Endothelial cell of umbilical vein (primary cell): ENCODE measurements around the gene ARHGAP22. TPM values are rescaled to one million over a fixed set of nuclear protein-coding genes. Genes with fewer than 3 reads are reported as not detected.

Experiments
- BruUV-seq: library from RNA; stranded (reverse); fragments of 400-500 nt; replicated peaks from 2 replicates; lab custom pipeline; 2021; lab: Mats Ljungman, UMichigan
- CTCF ChIA-PET: fragments of 300-600, 350-600 bp; sonication (Branson Sonifier 250); formaldehyde crosslinking; loops from one replicate; lab custom pipeline; 2021; ENCODE audit warnings: antibody characterized with exemption, inconsistent platforms; lab: Charles Lee
- POLR2A ChIA-PET: fragments of 300-600, 350-600 bp; sonication (Branson Sonifier 250); formaldehyde crosslinking; loops from one replicate; lab custom pipeline; 2021; ENCODE audit warnings: antibody characterized with exemption, inconsistent platforms; lab: Charles Lee
- DNase-seq: peaks from one replicate; pipeline ENCODE4 v3.0.0-alpha.2; 2011; ENCODE audit warnings: low read depth, low spot score
- FAIRE-seq: peaks from 2 replicates; lab custom pipeline; 2011; peaks lifted over from hg19 to GRCh38; lab: Jason Lieb, UNC
- H2AFZ ChIP-seq: 2 replicates; pipeline ENCODE4 v1.6.0; 2012; ENCODE audit warnings: low read depth, low read length, control low read depth, inconsistent platforms
- H3K27ac ChIP-seq: 2 replicates; pipeline ENCODE4 v1.5.1; 2011; ENCODE audit warnings: low read depth, mild to moderate bottlenecking, control low read depth, low read length, moderate library complexity; ENCODE audit not compliant: insufficient read depth
- H3K27me3 ChIP-seq, 2 experiments: 2 replicates each; pipeline versions ENCODE4 v1.6.0 to v1.6.1; 2011; ENCODE audit warnings: low read length in 2 of 2, mixed read lengths in 1 of 2; ENCODE audit not compliant: control insufficient read depth in 2 of 2, insufficient read depth in 2 of 2
- H3K36me3 ChIP-seq, 2 experiments: 2 replicates in 1 of 2; 3 replicates in 1 of 2; pipeline ENCODE4 v1.5.1; 2011; ENCODE audit warnings: low read length in 2 of 2, mild to moderate bottlenecking in 1 of 2, moderate library complexity in 1 of 2; ENCODE audit not compliant: control insufficient read depth in 2 of 2, insufficient read depth in 2 of 2; ENCODE audit errors: extremely low read depth in 1 of 2
- H3K4me1 ChIP-seq: 3 replicates; pipeline ENCODE4 v1.5.1; 2011; ENCODE audit warnings: mild to moderate bottlenecking, low read length; ENCODE audit not compliant: control insufficient read depth, insufficient read depth; ENCODE audit errors: extremely low read depth
- H3K4me2 ChIP-seq: 2 replicates; pipeline ENCODE4 v1.6.1; 2011; ENCODE audit warnings: low read length, control low read depth, mixed read lengths; ENCODE audit not compliant: insufficient read depth
- H3K4me3 ChIP-seq, 3 experiments: fragments of 200-600 bp in 1 of 3; sonication (generic), shearing (Covaris generic) in 1 of 3; replicated peaks in 1 of 3; 2 replicates each; pipeline ENCODE4 v1.5.1; 2011 to 2016; ENCODE audit warnings: control low read depth in 3 of 3, low read length in 3 of 3, mild to moderate bottlenecking in 2 of 3, inconsistent platforms in 1 of 3, low read depth in 1 of 3, moderate library complexity in 1 of 3; ENCODE audit not compliant: insufficient read depth in 1 of 3
- H3K79me2 ChIP-seq: 2 replicates; pipeline ENCODE4 v1.6.0; 2012; ENCODE audit warnings: low read length, inconsistent platforms; ENCODE audit not compliant: control insufficient read depth, insufficient read depth
- H3K9ac ChIP-seq: replicated peaks from 2 replicates; pipeline ENCODE3; 2011; ENCODE audit warnings: low read length, control low read depth; ENCODE audit not compliant: insufficient read depth; ENCODE audit errors: extremely low read depth
- H3K9me1 ChIP-seq: replicated peaks from 3 replicates; pipeline ENCODE4 v1.6.0; 2011; ENCODE audit warnings: mild to moderate bottlenecking, low read length; ENCODE audit not compliant: control insufficient read depth, insufficient read depth; ENCODE audit errors: extremely low read depth
- H3K9me3 ChIP-seq: replicated peaks from 2 replicates; pipeline ENCODE4 v1.5.1; 2012; ENCODE audit warnings: low read length, inconsistent platforms; ENCODE audit not compliant: control insufficient read depth, insufficient read depth
- H4K20me1 ChIP-seq: replicated peaks from 2 replicates; pipeline ENCODE3; 2011; ENCODE audit warnings: mild to moderate bottlenecking, low read length; ENCODE audit not compliant: control insufficient read depth, insufficient read depth; ENCODE audit errors: extremely low read depth
- EZH2 ChIP-seq: IDR thresholded peaks from 2 replicates; pipeline ENCODE4 v1.6.1; 2012; ENCODE audit warnings: borderline replicate concordance, low read depth, mild to moderate bottlenecking, moderate library complexity, low read length, inconsistent platforms; ENCODE audit not compliant: severe bottlenecking
- FOS ChIP-seq: IDR thresholded peaks from 2 replicates; pipeline ENCODE4 v1.6.1; 2011; ENCODE audit warnings: mild to moderate bottlenecking, low read length, moderate library complexity, borderline replicate concordance; ENCODE audit not compliant: insufficient read depth
- GATA2 ChIP-seq: IDR thresholded peaks from 2 replicates; pipeline ENCODE4 v1.7.0; 2011; ENCODE audit warnings: low read depth, mild to moderate bottlenecking, moderate library complexity, mixed read lengths, low read length; ENCODE audit not compliant: insufficient read length, insufficient read depth
- JUN ChIP-seq: IDR thresholded peaks from 2 replicates; pipeline ENCODE4 v1.6.1; 2011; ENCODE audit warnings: borderline replicate concordance, low read depth; ENCODE audit not compliant: insufficient read length, insufficient read depth
- MYC ChIP-seq: IDR thresholded peaks from one replicate; pipeline ENCODE4 v1.6.1; 2011; ENCODE audit warnings: mild to moderate bottlenecking, low read depth, low read length
- POLR2A ChIP-seq: IDR thresholded peaks from 2 replicates; pipeline ENCODE4 v1.6.1; 2012; ENCODE audit warnings: low read depth, mild to moderate bottlenecking, control low read depth, low read length
- POLR2AphosphoS5 ChIP-seq: IDR thresholded peaks from 2 replicates; pipeline ENCODE4 v1.6.1; 2012; ENCODE audit warnings: low read depth, mild to moderate bottlenecking, control low read depth, low read length, moderate library complexity; ENCODE audit not compliant: insufficient read depth
- dilution Hi-C: fragments of 300-500 bp; cut with MboI; formaldehyde crosslinking; loops from one replicate; pipeline ENCODE4 v1.15.0; 2019; ENCODE audit warnings: low sequenced_read_pairs; ENCODE audit not compliant: extremely low pct_ligation_motif_present
- intact Hi-C: fragments of 100-400 bp; cut with micrococcal nuclease; formaldehyde crosslinking; loops from one replicate; pipeline ENCODE4 v1.10.0; 2022
- polyA plus RNA-seq, 4 experiments: library from polyadenylated mRNA; depleted of rRNA in 3 of 4; stranded (reverse) in 3 of 4; unstranded in 1 of 4; fragments of >200 nt; gene quantifications; 2 replicates each; pipeline versions ENCODE4 v1.2.1 to v1.2.3, GENCODE V29; 2011 to 2012; ENCODE audit warnings: missing spikeins in 1 of 4
- total RNA-seq: library from RNA; stranded (reverse); gene quantifications from 2 replicates; pipeline ENCODE4 v1.2.3, GENCODE V29; 2021
- TF ChIP-seq, protein P1 (sequence below): IDR thresholded peaks from 2 replicates; pipeline ENCODE4 v1.6.1; 2011; ENCODE audit not compliant: insufficient read depth, insufficient read length
- TF ChIP-seq, protein P2 (sequence below), 2 donors: IDR thresholded peaks; 1 replicate in 1 of 2; 2 replicates in 1 of 2; pipeline ENCODE4 v1.5.1; 2011; ENCODE audit warnings: low read length in 2 of 2, mild to moderate bottlenecking in 2 of 2, moderate library complexity in 2 of 2, control low read depth in 1 of 2, inconsistent platforms in 1 of 2, low read depth in 1 of 2; ENCODE audit not compliant: insufficient read depth in 1 of 2; ENCODE audit errors: extremely low read depth in 1 of 2

ARHGAP22 gene
- total and polyA plus RNA-seq, 2 donors (not counting 3 experiments of a cell fraction or from before 2014, with no cell fraction given), result 8.6 to 50.3 TPM

- dilution Hi-C loops, result no loop called here
- H3K9ac ChIP-seq, result no peak overlapping the region
- TF ChIP-seq EZH2, result no peak
- TF ChIP-seq JUN, result no peak
- no peak for TF ChIP-seq GATA2
- no peak for TF ChIP-seq POLR2AphosphoS5
- no peak for TF ChIP-seq POLR2A
- no peak for TF ChIP-seq MYC
- no peak for TF ChIP-seq FOS
- TF ChIP-seq, protein P1, sequence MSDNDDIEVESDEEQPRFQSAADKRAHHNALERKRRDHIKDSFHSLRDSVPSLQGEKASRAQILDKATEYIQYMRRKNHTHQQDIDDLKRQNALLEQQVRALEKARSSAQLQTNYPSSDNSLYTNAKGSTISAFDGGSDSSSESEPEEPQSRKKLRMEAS, result no peak
- TF ChIP-seq, protein P2, sequence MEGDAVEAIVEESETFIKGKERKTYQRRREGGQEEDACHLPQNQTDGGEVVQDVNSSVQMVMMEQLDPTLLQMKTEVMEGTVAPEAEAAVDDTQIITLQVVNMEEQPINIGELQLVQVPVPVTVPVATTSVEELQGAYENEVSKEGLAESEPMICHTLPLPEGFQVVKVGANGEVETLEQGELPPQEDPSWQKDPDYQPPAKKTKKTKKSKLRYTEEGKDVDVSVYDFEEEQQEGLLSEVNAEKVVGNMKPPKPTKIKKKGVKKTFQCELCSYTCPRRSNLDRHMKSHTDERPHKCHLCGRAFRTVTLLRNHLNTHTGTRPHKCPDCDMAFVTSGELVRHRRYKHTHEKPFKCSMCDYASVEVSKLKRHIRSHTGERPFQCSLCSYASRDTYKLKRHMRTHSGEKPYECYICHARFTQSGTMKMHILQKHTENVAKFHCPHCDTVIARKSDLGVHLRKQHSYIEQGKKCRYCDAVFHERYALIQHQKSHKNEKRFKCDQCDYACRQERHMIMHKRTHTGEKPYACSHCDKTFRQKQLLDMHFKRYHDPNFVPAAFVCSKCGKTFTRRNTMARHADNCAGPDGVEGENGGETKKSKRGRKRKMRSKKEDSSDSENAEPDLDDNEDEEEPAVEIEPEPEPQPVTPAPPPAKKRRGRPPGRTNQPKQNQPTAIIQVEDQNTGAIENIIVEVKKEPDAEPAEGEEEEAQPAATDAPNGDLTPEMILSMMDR (IDR thresholded peaks at IDR 0.05; ENCODE audit: extremely low read depth in 1 of 2, insufficient read depth in 1 of 2, low read depth in 1 of 2, low read length in 2 of 2), result no peak
- ChIA-PET POLR2A (no interaction called here), CTCF (interaction anchor here (0.7 to 9.1 kb wide), 5 partner anchors 15 to 57 kb away, joined by 3 to 251 read pairs (median 12); no protein-coding TSS in a partner anchor)
- no peak for DNase-seq
- H3K9me3 ChIP-seq, result no peaks in the 10 kb centered on the region
- H3K9me1 ChIP-seq, result no peaks in the 10 kb centered on the region
- peaks cover 48% of the 10 kb centered on the region for H3K4me1 ChIP-seq
- FAIRE-seq, result no peak
- H2AFZ ChIP-seq, result no peak overlapping the region
- no TSS peak for BruUV-seq
- peaks cover 10% of the 10 kb centered on the region for H3K79me2 ChIP-seq
- H3K27ac ChIP-seq, result no peak overlapping the region
- no peaks in the 10 kb centered on the region for H3K36me3 ChIP-seq
- no peak overlapping the region for H3K4me3 ChIP-seq
- no peak overlapping the region for H3K4me2 ChIP-seq
- no peaks in the 10 kb centered on the region for H3K27me3 ChIP-seq
- intact Hi-C loops, result loop anchor here (5.0 kb wide), 2 partner anchors 37 to 338 kb away; no protein-coding TSS in a partner anchor
- H4K20me1 ChIP-seq, result no peaks in the 10 kb centered on the region
Measured at GRCh38 chr10:48609441-48609840, 4.6 kb upstream of the ARHGAP22 start.
